IPS DF 6.9 (cell line): ENCODE measurements around the gene CDK7.
"Not testable (repeated sequence)": the region's sequence is repeated elsewhere in the genome, so short reads cannot be mapped to it uniquely, and the experiment has no call there.

Experiments used
- DNase-seq: peaks from one replicate; pipeline ENCODE4 v3.0.0-alpha.2; 2013; ENCODE audit warnings: low read depth, low spot score
- H3K27ac ChIP-seq: one replicate; pipeline ENCODE4 v1.5.1; 2013; ENCODE audit warnings: low read length, control low read depth
- H3K27me3 ChIP-seq: 2 replicates; pipeline ENCODE4 v1.6.1; 2013; ENCODE audit warnings: mild to moderate bottlenecking, low read length; ENCODE audit not compliant: control insufficient read depth, insufficient read depth
- H3K36me3 ChIP-seq: 2 replicates; pipeline ENCODE4 v1.6.1; 2013; ENCODE audit warnings: low read length; ENCODE audit not compliant: control insufficient read depth, insufficient read depth
- H3K4me1 ChIP-seq: 2 replicates; pipeline ENCODE4 v1.6.1; 2013; ENCODE audit warnings: low read length; ENCODE audit not compliant: control insufficient read depth, insufficient read depth
- H3K4me3 ChIP-seq: 2 replicates; pipeline ENCODE4 v1.5.1; 2013; ENCODE audit warnings: mild to moderate bottlenecking, low read length
- H3K9me3 ChIP-seq: 2 replicates; pipeline ENCODE4 v1.6.1; 2013; ENCODE audit warnings: low read length, inconsistent platforms; ENCODE audit not compliant: control insufficient read depth, insufficient read depth
- WGBS: extraction: QIAGEN DNeasy Blood & Tissue Kit; methylation state at CpG from one replicate; pipeline ENCODE4 v1.1.7; 2013; ENCODE audit warnings: mixed read lengths, missing lambda C conversion rate; ENCODE audit not compliant: insufficient read length, insufficient coverage; 5-methylcytosine and 5-hydroxymethylcytosine counted together

CDK7 gene

GRCh38 chr5:69231851-69232250, 2.8 kb upstream of the CDK7 start:
- no peaks in the 10 kb centered on the region for H3K9me3 ChIP-seq
- WGBS: no CpG with 5 or more reads among the region's 2 CpGs
- no peaks in the 10 kb centered on the region; the same call in 1 of the 2 replicates for H3K36me3 ChIP-seq
- no peak overlapping the region for H3K27ac ChIP-seq
- no peak for DNase-seq
- no peaks in the 10 kb centered on the region for H3K27me3 ChIP-seq
- no peak overlapping the region for H3K4me3 ChIP-seq
- no peaks in the 10 kb centered on the region for H3K4me1 ChIP-seq

DNA sequence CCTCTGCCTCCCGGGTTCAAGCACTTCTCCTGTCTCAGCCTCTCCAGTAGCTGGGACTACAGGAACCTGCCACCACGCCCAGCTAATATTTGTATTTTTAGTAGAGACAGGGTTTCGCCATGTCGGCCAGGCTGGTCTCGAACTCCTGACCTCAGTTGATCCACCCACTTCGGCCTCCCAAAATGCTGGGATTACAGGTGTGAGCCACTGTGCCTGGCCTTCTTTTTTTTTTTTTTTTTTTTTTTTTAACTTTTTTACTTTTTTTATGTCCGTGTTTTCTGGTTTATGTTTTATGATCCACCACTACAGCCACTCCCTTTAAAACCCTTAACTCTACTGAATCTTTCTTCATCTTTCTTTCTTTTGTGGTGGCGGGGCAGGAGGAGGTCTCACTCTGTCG, 2.0 kb downstream of the CDK7 start:
- WGBS: no CpG with 5 or more reads among the region's 9 CpGs
- H3K36me3 ChIP-seq, H3K27me3 ChIP-seq, H3K4me3 ChIP-seq, DNase-seq, H3K4me1 ChIP-seq, H3K9me3 ChIP-seq, H3K27ac ChIP-seq: not testable (repeated sequence)

- H3K27ac ChIP-seq: no peak overlapping the region
Observed at GRCh38 chr5:69237877-69238276, 3.2 kb downstream of the CDK7 start.

GRCh38 chr5:69238760-69239251, 4.1 kb downstream of the CDK7 start:
- Histone ChIP-seq H3K4me3 (no peak overlapping the region), H3K36me3 (no peaks in the 10 kb centered on the region; the same call in 1 of the 2 replicates), H3K9me3 (no peaks in the 10 kb centered on the region), H3K4me1 (no peaks in the 10 kb centered on the region), H3K27me3 (no peaks in the 10 kb centered on the region), H3K27ac (no peak overlapping the region)
- DNase-seq: no peak
- WGBS: no CpG with 5 or more reads among the region's 6 CpGs

More at GRCh38 chr5:69237877-69238276, 3.2 kb downstream of the CDK7 start:
- WGBS: no CpG with 5 or more reads among the region's 3 CpGs
- Histone ChIP-seq H3K4me3 (no peak overlapping the region), H3K27me3 (no peaks in the 10 kb centered on the region), H3K4me1 (no peaks in the 10 kb centered on the region), H3K9me3 (no peaks in the 10 kb centered on the region), H3K36me3 (no peaks in the 10 kb centered on the region; the same call in 1 of the 2 replicates)
- DNase-seq: no peak

GRCh38 chr5:69242215-69242927, 7.7 kb downstream of the CDK7 start:
- H3K4me3 ChIP-seq: no peak overlapping the region
- H3K36me3 ChIP-seq: no peaks in the 10 kb centered on the region; the same call in 1 of the 2 replicates
- no peak for DNase-seq
- WGBS: no CpG with 5 or more reads among the region's 8 CpGs
- H3K27ac ChIP-seq: no peak overlapping the region
- no peaks in the 10 kb centered on the region for H3K4me1 ChIP-seq
- no peaks in the 10 kb centered on the region for H3K27me3 ChIP-seq
- H3K9me3 ChIP-seq: no peaks in the 10 kb centered on the region

- WGBS: no CpG with 5 or more reads among the region's 5 CpGs
- no peaks in the 10 kb centered on the region for H3K4me1 ChIP-seq
- no peak overlapping the region for H3K4me3 ChIP-seq
- no peaks in the 10 kb centered on the region for H3K36me3 ChIP-seq
- H3K27me3 ChIP-seq: no peaks in the 10 kb centered on the region
- no peak overlapping the region for H3K27ac ChIP-seq
- no peaks in the 10 kb centered on the region for H3K9me3 ChIP-seq
- no peak for DNase-seq
Observed at GRCh38 chr5:69245031-69245430, 10.3 kb downstream of the CDK7 start.

DNA sequence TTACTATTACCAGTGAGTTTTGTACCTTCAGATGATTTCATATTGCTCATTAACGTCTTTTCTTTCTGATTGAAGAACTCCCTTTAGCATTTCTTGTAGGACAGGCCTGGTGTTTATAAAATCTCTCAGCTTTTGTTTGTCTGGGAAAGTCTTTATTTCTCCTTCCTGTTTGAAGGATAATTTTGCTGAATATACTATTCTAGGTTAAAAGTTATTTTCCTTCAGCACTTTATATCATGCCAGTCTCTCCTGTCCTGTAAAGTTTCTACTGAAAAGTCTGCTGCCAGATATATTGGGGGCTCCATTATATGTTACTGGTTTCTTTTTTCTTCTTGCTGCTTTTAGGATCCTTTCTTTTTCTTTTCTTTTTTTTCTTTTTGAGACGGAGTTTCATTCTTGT, 13.3 kb downstream of the CDK7 start:
- Histone ChIP-seq H3K27me3 (no peaks in the 10 kb centered on the region), H3K36me3 (no peaks in the 10 kb centered on the region), H3K4me3 (no peak overlapping the region), H3K4me1 (no peaks in the 10 kb centered on the region), H3K27ac (no peak overlapping the region), H3K9me3 (no peaks in the 10 kb centered on the region)
- WGBS: no CpG with 5 or more reads among the region's 2 CpGs
- no peak for DNase-seq

- no peak for DNase-seq
- H3K36me3 ChIP-seq: no peaks in the 10 kb centered on the region
- no CpG with 5 or more reads among the region's 2 CpGs for WGBS
- H3K4me1 ChIP-seq: no peaks in the 10 kb centered on the region
- no peak overlapping the region for H3K27ac ChIP-seq
- H3K27me3 ChIP-seq: no peaks in the 10 kb centered on the region
- H3K4me3 ChIP-seq: no peak overlapping the region
- H3K9me3 ChIP-seq: no peaks in the 10 kb centered on the region
Observed at GRCh38 chr5:69250593-69250992, 15.9 kb downstream of the CDK7 start.

DNA sequence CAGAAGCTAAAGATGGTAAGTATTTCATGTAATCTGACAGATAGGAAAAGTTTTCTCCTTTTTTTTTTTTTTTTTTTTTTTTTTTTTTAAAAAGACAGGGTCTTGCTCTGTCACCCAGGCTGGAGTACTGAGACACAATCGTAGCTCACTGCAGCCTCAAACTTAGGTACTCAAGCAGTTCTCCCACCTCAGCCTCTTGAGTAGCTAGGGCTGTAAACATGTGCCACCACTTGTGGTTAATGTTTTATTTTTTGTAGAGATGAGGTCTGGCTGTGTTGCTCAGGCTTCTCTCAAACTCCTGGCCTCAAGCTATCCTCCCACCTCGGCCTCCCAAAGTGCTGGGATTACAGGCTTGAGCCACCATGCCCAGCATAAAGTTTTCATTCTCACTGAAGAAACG, 17.8 kb downstream of the CDK7 start:
- Histone ChIP-seq H3K27ac (no peak overlapping the region), H3K27me3 (no peaks in the 10 kb centered on the region), H3K36me3 (no peaks in the 10 kb centered on the region), H3K9me3 (no peaks in the 10 kb centered on the region), H3K4me1 (no peaks in the 10 kb centered on the region), H3K4me3 (no peak overlapping the region)
- DNase-seq: no peak
- no CpG with 5 or more reads among the region's 3 CpGs for WGBS

- not testable (repeated sequence) for H3K36me3 ChIP-seq, H3K27ac ChIP-seq, H3K9me3 ChIP-seq, DNase-seq, H3K4me1 ChIP-seq, H3K27me3 ChIP-seq, H3K4me3 ChIP-seq
- WGBS: no CpG with 5 or more reads among the region's 4 CpGs
Observed at GRCh38 chr5:69255940-69256339, 21.3 kb downstream of the CDK7 start.

- H3K9me3 ChIP-seq: no peaks in the 10 kb centered on the region
- no peaks in the 10 kb centered on the region for H3K4me1 ChIP-seq
- peaks cover 2% of the 10 kb centered on the region; the same call in 1 of the 2 replicates for H3K36me3 ChIP-seq
- DNase-seq: no peak
- no peak overlapping the region for H3K4me3 ChIP-seq
- H3K27ac ChIP-seq: no peak overlapping the region
- WGBS: no CpG with 5 or more reads among the region's 1 CpG
- no peaks in the 10 kb centered on the region for H3K27me3 ChIP-seq
Observed at GRCh38 chr5:69257577-69257976, 22.9 kb downstream of the CDK7 start.
